Transverse colon (tissue), 4 donors: ENCODE results near the gene C1QTNF12. TPM values are rescaled to one million over a fixed set of nuclear protein-coding genes. Genes with fewer than 3 reads are reported as not detected.
A peak's percentile ranks its signal among the peaks of the same experiment; 100 is the strongest.

Source experiments
- DNase-seq: peaks from one replicate; pipeline ENCODE4 v3.0.0-alpha.2; 2019
- H3K27ac ChIP-seq, 4 donors: fragments of 200-600 bp; sonication (generic); 2 replicates each; pipeline ENCODE4 v1.5.1; 2016 to 2018; ENCODE audit warnings: inconsistent platforms in 4 of 4
- H3K27me3 ChIP-seq: fragments of 200-600 bp; sonication (generic); 2 replicates; pipeline ENCODE4 v1.5.1; 2017; ENCODE audit warnings: inconsistent platforms
- H3K36me3 ChIP-seq, 4 donors: fragments of 200-600 bp; sonication (generic); 2 replicates each; pipeline ENCODE4 v1.5.1; 2017 to 2019; ENCODE audit warnings: inconsistent platforms in 4 of 4
- H3K4me1 ChIP-seq, 4 donors: fragments of 200-600 bp; sonication (generic); 2 replicates each; pipeline ENCODE4 v1.5.1; 2017 to 2020; ENCODE audit warnings: inconsistent platforms in 4 of 4
- H3K4me3 ChIP-seq, 4 donors: fragments of 200-600 bp; sonication (generic); 1 replicate in 1 of 4; 2 replicates in 3 of 4; pipeline versions ENCODE4 v1.5.1 to v1.6.1; 2017 to 2019; ENCODE audit warnings: inconsistent platforms in 4 of 4
- H3K9me3 ChIP-seq, 2 donors: fragments of 200-600 bp; sonication (generic); 2 replicates each; pipeline ENCODE4 v1.5.1; 2017 to 2019; ENCODE audit warnings: inconsistent platforms in 2 of 2
- CTCF ChIP-seq, 5 experiments: fragments of 200-600 bp in 3 of 5; fragments of 450-650 bp in 2 of 5; sonication (generic) in 3 of 5; IDR thresholded peaks; 1 replicate in 2 of 5; 2 replicates in 3 of 5; pipeline ENCODE4 v1.5.1; 2016 to 2017; ENCODE audit warnings: antibody characterized with exemption in 5 of 5, inconsistent platforms in 3 of 5, mild to moderate bottlenecking in 2 of 5, moderate library complexity in 1 of 5
- EP300 ChIP-seq: sonication (generic); formaldehyde crosslinking; IDR thresholded peaks from one replicate; pipeline ENCODE4 v1.6.1; 2017; ENCODE audit warnings: antibody characterized with exemption, low read depth
- POLR2A ChIP-seq: fragments of 450-650 bp; IDR thresholded peaks from one replicate; pipeline ENCODE4 v1.6.1; 2016; ENCODE audit warnings: antibody characterized with exemption, mild to moderate bottlenecking, moderate library complexity
- POLR2AphosphoS5 ChIP-seq, 3 donors: sonication (generic); formaldehyde crosslinking; IDR thresholded peaks; one replicate each; pipeline ENCODE4 v1.6.1; 2016; ENCODE audit warnings: antibody characterized with exemption in 3 of 3
- WGBS, 2 donors: methylation state at CpG; one replicate each; pipeline ENCODE4 v1.1.5; 2018; ENCODE audit warnings: low coverage in 1 of 2; 5-methylcytosine and 5-hydroxymethylcytosine counted together
- in situ Hi-C, 4 donors: fragments of 200-750 bp; cut with MboI; loops; one replicate each; pipeline versions ENCODE4 v1.15.0 to v1.15.1; 2017; ENCODE audit warnings: low sequenced_read_pairs in 3 of 4, low pct_ligation_motif_present in 1 of 4, low pct_unique_long_range_greater_than_20kb in 1 of 4
- intact Hi-C: fragments of 100-400 bp; cut with DNase I; formaldehyde crosslinking; loops from one replicate; pipeline ENCODE4 v1.15.1; 2023; ENCODE audit warnings: low total_unique reads
- total RNA-seq, 4 donors: library from RNA; depleted of rRNA; stranded (reverse); fragments of >200 nt; gene quantifications; one replicate each; pipeline ENCODE4 v1.1.0, GENCODE V29; 2016

The C1QTNF12 gene
- total RNA-seq, 4 donors from 2014 or later, result 11.9 to 52.8 (median 15.7) TPM; not detected in 1

DNA sequence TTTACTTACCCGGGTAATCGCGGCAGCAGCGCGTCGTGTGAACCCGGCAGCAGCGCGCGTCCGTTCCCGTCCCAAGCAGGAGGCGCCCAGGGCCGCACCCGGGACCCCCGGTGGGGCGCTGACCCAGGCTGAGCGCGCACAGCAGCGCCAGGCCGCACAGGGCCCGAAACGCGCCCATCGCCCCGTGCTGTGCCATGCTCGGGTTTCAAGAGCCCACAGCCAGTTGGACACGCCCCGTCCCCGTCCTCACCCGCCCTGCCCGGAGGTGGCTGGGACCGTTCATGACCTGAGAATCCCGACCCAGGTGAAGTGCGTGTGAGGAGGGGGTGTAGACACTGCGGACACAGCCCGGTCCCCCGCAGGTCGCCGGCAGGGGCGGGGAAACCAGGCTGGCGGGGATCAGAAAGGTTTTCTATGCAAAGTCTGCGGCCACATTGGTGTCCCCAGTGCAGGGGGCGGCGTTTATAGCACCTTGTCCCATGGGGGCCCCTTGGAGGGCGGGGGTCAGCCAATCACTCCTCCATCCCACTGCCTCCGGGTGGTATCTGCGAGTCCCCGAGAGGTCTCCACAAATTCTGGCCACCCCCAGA lies 40.1 kb downstream of the C1QTNF12 start, which contains the start of gene TNFRSF18:
Gene TNFRSF18 (minus strand): TSS at position 217 of the 590 bp plus-strand sequence. CDS start 21 bp downstream, at position 196.
- peak; percentile 75 for DNase-seq
- 9% methylated on average over 44 of the region's 49 CpGs; no CpG with 5 or more reads in 1 of the 2 donors for WGBS, 2 donors
- Histone ChIP-seq H3K27ac (peak within 1 kb of the TSS in 3 of 4 donors; percentile 25 to 81 (median 44)), H3K4me3 (peak within 1 kb of the TSS in 2 of 4 donors; percentile 26 to 34), H3K9me3 (no peaks in the 10 kb centered on the region), H3K4me1 (peaks cover 7 to 31% (median 19%) of the 10 kb centered on the region in 4 donors), H3K27me3 (peaks cover 76% of the 10 kb centered on the region), H3K36me3 (no peaks in the 10 kb centered on the region)
- in situ Hi-C loops, result no loop called here
- TF ChIP-seq EP300 (no peak), CTCF (IDR thresholded peaks at IDR 0.05) (no peak), POLR2A (no peak), POLR2AphosphoS5 (IDR thresholded peaks at IDR 0.05) (peak in 1 of 3 donors; percentile 32)
- intact Hi-C loops, result no loop called here

GRCh38 chr1:1205769-1206375 lies 40.6 kb downstream of the C1QTNF12 start:
- H3K4me3 ChIP-seq, result peak overlapping the region in 2 of 4 donors; percentile 26 to 34
- peak overlapping the region in 2 of 4 donors; percentile 12 to 81 for H3K27ac ChIP-seq
- no peak for TF ChIP-seq EP300
- no peak for TF ChIP-seq POLR2AphosphoS5 (IDR thresholded peaks at IDR 0.05)
- TF ChIP-seq CTCF (IDR thresholded peaks at IDR 0.05), result no peak
- no peak for TF ChIP-seq POLR2A
- H3K9me3 ChIP-seq, result no peaks in the 10 kb centered on the region
- H3K27me3 ChIP-seq, result peaks cover 82% of the 10 kb centered on the region
- 35% methylated on average over 25 of the region's 31 CpGs; no CpG with 5 or more reads in 1 of the 2 donors for WGBS, 2 donors
- H3K4me1 ChIP-seq, result peaks cover 9 to 37% (median 25%) of the 10 kb centered on the region in 4 donors
- H3K36me3 ChIP-seq, result no peaks in the 10 kb centered on the region
- in situ Hi-C loops (no loop called here), intact Hi-C loops (no loop called here)
- DNase-seq, result peak; percentile 32

- in situ Hi-C loops (no loop called here), intact Hi-C loops (no loop called here)
- H3K27me3 ChIP-seq, result peaks cover 83% of the 10 kb centered on the region
- WGBS, 2 donors, result 87% methylated on average over 16 of the region's 19 CpGs; no CpG with 5 or more reads in 1 of the 2 donors
- peak overlapping the region in 1 of 4 donors; percentile 26 for H3K4me3 ChIP-seq
- TF ChIP-seq CTCF (IDR thresholded peaks at IDR 0.05) (no peak), POLR2AphosphoS5 (IDR thresholded peaks at IDR 0.05) (no peak), POLR2A (no peak), EP300 (no peak)
- H3K9me3 ChIP-seq, result no peaks in the 10 kb centered on the region
- H3K36me3 ChIP-seq, result no peaks in the 10 kb centered on the region
- H3K27ac ChIP-seq, result peak overlapping the region in 1 of 4 donors; percentile 81
- DNase-seq, result peak; percentile 9
- H3K4me1 ChIP-seq, result peaks cover 9 to 40% (median 28%) of the 10 kb centered on the region in 4 donors
Measured at GRCh38 chr1:1204998-1205768, 41.3 kb downstream of the C1QTNF12 start.

DNA sequence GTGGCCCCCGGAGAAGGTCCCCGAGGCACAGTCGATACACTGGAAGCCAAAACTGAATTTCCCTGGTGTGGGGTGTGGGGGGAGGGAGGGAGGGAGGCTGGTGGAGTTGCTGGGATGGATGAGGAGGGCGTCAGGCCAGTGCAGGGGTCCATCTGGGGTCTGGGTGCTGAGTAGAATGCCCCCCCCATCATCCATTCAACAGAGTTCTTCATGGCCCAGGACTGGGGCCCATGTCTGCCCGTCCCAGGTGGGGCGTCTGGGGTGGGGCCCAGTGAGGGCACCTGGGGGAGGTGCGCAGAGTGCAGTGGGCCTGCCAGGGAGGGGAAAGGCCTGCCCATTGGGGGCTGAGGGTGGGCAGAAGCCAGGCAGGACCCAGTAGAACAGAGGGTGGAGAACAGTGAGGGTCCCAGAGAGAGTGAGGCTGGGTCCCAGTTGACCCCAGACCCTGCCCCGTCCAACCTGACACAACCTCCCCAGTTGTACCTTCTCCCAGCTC lies 42.0 kb downstream of the C1QTNF12 start:
- Histone ChIP-seq H3K4me3 (no peak overlapping the region), H3K27me3 (peaks cover 84% of the 10 kb centered on the region), H3K36me3 (no peaks in the 10 kb centered on the region), H3K27ac (no peak overlapping the region), H3K4me1 (peaks cover 9 to 40% (median 28%) of the 10 kb centered on the region in 4 donors), H3K9me3 (no peaks in the 10 kb centered on the region)
- 73 to 88% methylated on average over 3 to 8 of the region's 8 CpGs for WGBS, 2 donors
- intact Hi-C loops, result no loop called here
- no peak for DNase-seq
- TF ChIP-seq POLR2AphosphoS5 (IDR thresholded peaks at IDR 0.05) (no peak), EP300 (no peak), POLR2A (no peak), CTCF (IDR thresholded peaks at IDR 0.05) (no peak)
- in situ Hi-C loops, result no loop called here
